HL-60/S4 treated with retinoic acid at 250 ng/mL for 4 days and 3 days (cell line): Measurements from ENCODE around the gene ZMYND8.
"Not testable (repeated sequence)": the region's sequence is repeated elsewhere in the genome, so short reads cannot be mapped to it uniquely, and the experiment has no call there.

Source experiments
- in situ Hi-C: fragments of 300-500 bp; cut with MboI; formaldehyde crosslinking; loops from 2 replicates; pipeline ENCODE4 v1.7.0; 2022; ENCODE audit warnings: low sequenced_read_pairs

The ZMYND8 gene

GRCh38 chr20:47215653-47216397, 140.7 kb downstream of the ZMYND8 start:
- in situ Hi-C loops: no loop called here

GRCh38 chr20:47213966-47214365, 142.5 kb downstream of the ZMYND8 start:
- in situ Hi-C loops: no loop called here

GRCh38 chr20:47212606-47213207, 143.8 kb downstream of the ZMYND8 start:
- in situ Hi-C loops: no loop called here

- in situ Hi-C loops: no loop called here
These were observed 145.5 kb downstream of the ZMYND8 start for GRCh38 chr20:47211036-47211435.

- in situ Hi-C loops: no loop called here
These were observed 146.0 kb downstream of the ZMYND8 start for GRCh38 chr20:47210470-47210869.

- in situ Hi-C loops: no loop called here
These were observed 146.5 kb downstream of the ZMYND8 start for GRCh38 chr20:47209982-47210381.

- in situ Hi-C loops: no loop called here
These were observed 147.8 kb downstream of the ZMYND8 start for GRCh38 chr20:47208534-47209174.

- in situ Hi-C loops: no loop called here
These were observed 149.4 kb downstream of the ZMYND8 start for GRCh38 chr20:47206962-47207641.

GRCh38 chr20:47206552-47206951, 149.9 kb downstream of the ZMYND8 start:
- in situ Hi-C loops: not testable (repeated sequence)

GRCh38 chr20:47205577-47206123, 150.8 kb downstream of the ZMYND8 start:
- in situ Hi-C loops: no loop called here

GRCh38 chr20:47204850-47205122, 151.7 kb downstream of the ZMYND8 start:
- in situ Hi-C loops: not testable (repeated sequence)

- in situ Hi-C loops: no loop called here
These were observed 152.3 kb downstream of the ZMYND8 start for GRCh38 chr20:47204008-47204849.

GRCh38 chr20:47202733-47203667, 153.5 kb downstream of the ZMYND8 start:
- in situ Hi-C loops: no loop called here

- in situ Hi-C loops: no loop called here
These were observed 155.3 kb downstream of the ZMYND8 start for GRCh38 chr20:47201074-47201730.

- in situ Hi-C loops: loop anchor here (25.0 kb wide), 1 partner anchor 1413 kb away; no protein-coding TSS in a partner anchor
These were observed 157.4 kb downstream of the ZMYND8 start for GRCh38 chr20:47198996-47199552.

- in situ Hi-C loops: loop anchor here (25.0 kb wide), 1 partner anchor 1414 kb away; no protein-coding TSS in a partner anchor
These were observed 158.2 kb downstream of the ZMYND8 start for GRCh38 chr20:47198254-47198671.

- in situ Hi-C loops: loop anchor here (25.0 kb wide), 1 partner anchor 1416 kb away; no protein-coding TSS in a partner anchor
These were observed 160.1 kb downstream of the ZMYND8 start for GRCh38 chr20:47196091-47197081.
